Activated CD4-positive, CD25-positive, alpha-beta regulatory T cell treated with anti-CD3 and anti-CD28 coated beads, Interleukin-2, amount 50 U/mL, for 24 hours (primary cell): ENCODE data around the gene ARL4C.
"Not testable (repeated sequence)": the region's sequence is repeated elsewhere in the genome, so short reads cannot be mapped to it uniquely, and the experiment has no call there.

Experiments
- ATAC-seq, 2 donors: fragments of 150-1000 bp; cut with Tn5 transposase; one replicate each; pipeline ENCODE4 v1.10.0; 2021; ENCODE audit warnings: mild to moderate bottlenecking in 1 of 2, moderate library complexity in 1 of 2

ARL4C gene

GRCh38 chr2:234472155-234472554 lies 24.7 kb downstream of the ARL4C start:
- no peak for ATAC-seq

- ATAC-seq, result no peak
These were observed 26.9 kb downstream of the ARL4C start for GRCh38 chr2:234469972-234470371.

GRCh38 chr2:234469251-234469845 lies 27.5 kb downstream of the ARL4C start:
- peak; percentile 98 for ATAC-seq

- no peak for ATAC-seq
These were observed 28.4 kb downstream of the ARL4C start for GRCh38 chr2:234468503-234468902.

- no peak for ATAC-seq
These were observed 29.6 kb downstream of the ARL4C start for GRCh38 chr2:234467289-234467688.

- ATAC-seq, result peak; percentile 73 to 74
These were observed 32.6 kb downstream of the ARL4C start for GRCh38 chr2:234464291-234464645.

- ATAC-seq, result peak; percentile 90
These were observed 33.1 kb downstream of the ARL4C start for GRCh38 chr2:234463626-234464290.

- ATAC-seq, result no peak
These were observed 34.5 kb downstream of the ARL4C start for GRCh38 chr2:234462218-234462992.

GRCh38 chr2:234459401-234460009 lies 37.4 kb downstream of the ARL4C start:
- no peak for ATAC-seq

GRCh38 chr2:234458466-234458865 lies 38.4 kb downstream of the ARL4C start:
- ATAC-seq, result no peak

GRCh38 chr2:234457421-234457820 lies 39.5 kb downstream of the ARL4C start:
- no peak for ATAC-seq

- not testable (repeated sequence) for ATAC-seq
These were observed 41.6 kb downstream of the ARL4C start for GRCh38 chr2:234455246-234455645.

- peak; percentile 50 to 51 for ATAC-seq
These were observed 42.4 kb downstream of the ARL4C start for GRCh38 chr2:234454433-234454832.

GRCh38 chr2:234453216-234453615 lies 43.7 kb downstream of the ARL4C start:
- ATAC-seq, result peak; percentile 45 to 50

- ATAC-seq, result peak; percentile 39 to 45
These were observed 44.8 kb downstream of the ARL4C start for GRCh38 chr2:234451852-234452625.

GRCh38 chr2:234451242-234451641 lies 45.6 kb downstream of the ARL4C start:
- no peak for ATAC-seq

- ATAC-seq, result no peak
These were observed 46.3 kb downstream of the ARL4C start for GRCh38 chr2:234450431-234451124.

GRCh38 chr2:234448506-234449184 lies 48.2 kb downstream of the ARL4C start:
- ATAC-seq, result no peak

- no peak for ATAC-seq
These were observed 48.9 kb downstream of the ARL4C start for GRCh38 chr2:234447963-234448362.

- ATAC-seq, result no peak
These were observed 49.7 kb downstream of the ARL4C start for GRCh38 chr2:234447189-234447588.

GRCh38 chr2:234446404-234447076 lies 50.3 kb downstream of the ARL4C start:
- peak; percentile 91 to 94 for ATAC-seq
